Epithelial cell of esophagus (primary cell): ENCODE results near the gene TMC5.
A peak's percentile ranks its signal among the peaks of the same experiment; 100 is the strongest.

Experiments used
- DNase-seq: peaks from one replicate; pipeline ENCODE4 v3.0.0; 2010; ENCODE audit warnings: low read depth
- H3K4me3 ChIP-seq: 2 replicates; pipeline ENCODE4 v1.5.1; 2011; ENCODE audit warnings: mild to moderate bottlenecking, low read length, control low read depth
- CTCF ChIP-seq: IDR thresholded peaks from 2 replicates; pipeline ENCODE4 v1.5.1; 2011; ENCODE audit warnings: low read depth, mild to moderate bottlenecking, low read length, control low read depth, inconsistent platforms; ENCODE audit not compliant: insufficient read depth; ENCODE audit errors: missing control alignments

Gene TMC5

DNA sequence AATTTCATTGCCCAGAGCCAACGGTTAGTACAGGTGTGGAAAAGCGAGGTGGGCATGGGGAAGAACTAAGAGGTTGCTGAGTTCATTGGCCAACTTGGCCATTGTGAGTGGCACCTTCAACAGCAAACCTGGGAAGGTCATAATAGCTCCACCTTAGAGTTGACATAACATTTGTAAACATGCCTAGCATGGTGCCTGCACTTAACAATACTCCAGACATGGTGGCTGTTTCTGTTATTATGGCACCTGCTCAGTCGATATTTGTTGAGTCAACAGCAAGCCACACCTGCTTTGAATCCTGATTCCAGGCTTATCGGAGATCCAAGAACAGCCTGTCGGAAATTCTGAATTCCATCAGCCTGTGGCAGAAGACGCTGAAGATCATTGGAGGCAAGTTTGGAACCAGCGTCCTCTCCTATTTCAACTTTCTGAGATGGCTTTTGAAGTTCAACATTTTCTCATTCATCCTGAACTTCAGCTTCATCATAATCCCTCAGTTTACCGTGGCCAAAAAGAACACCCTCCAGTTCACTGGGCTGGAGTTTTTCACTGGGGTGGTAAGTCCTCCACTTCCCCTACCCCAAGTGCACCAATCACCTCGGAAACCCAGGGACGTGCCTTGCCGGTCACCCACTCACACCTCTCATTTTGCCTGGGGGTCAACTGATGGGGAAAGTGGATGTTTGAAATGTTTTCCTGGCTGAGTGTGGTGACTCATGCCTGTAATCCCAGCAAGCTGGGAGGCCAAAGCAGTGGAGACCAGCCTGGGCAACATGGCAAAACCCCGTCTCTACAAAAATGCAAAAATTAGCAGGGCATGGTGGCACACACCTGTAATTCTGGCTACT lies 46.0 kb downstream of the TMC5 start:
- no peak overlapping the region for H3K4me3 ChIP-seq
- DNase-seq = peak; percentile 29
- TF ChIP-seq CTCF = no peak

GRCh38 chr16:19468300-19468699 lies 50.6 kb downstream of the TMC5 start:
- no peak overlapping the region for H3K4me3 ChIP-seq
- TF ChIP-seq CTCF = no peak
- no peak for DNase-seq

DNA sequence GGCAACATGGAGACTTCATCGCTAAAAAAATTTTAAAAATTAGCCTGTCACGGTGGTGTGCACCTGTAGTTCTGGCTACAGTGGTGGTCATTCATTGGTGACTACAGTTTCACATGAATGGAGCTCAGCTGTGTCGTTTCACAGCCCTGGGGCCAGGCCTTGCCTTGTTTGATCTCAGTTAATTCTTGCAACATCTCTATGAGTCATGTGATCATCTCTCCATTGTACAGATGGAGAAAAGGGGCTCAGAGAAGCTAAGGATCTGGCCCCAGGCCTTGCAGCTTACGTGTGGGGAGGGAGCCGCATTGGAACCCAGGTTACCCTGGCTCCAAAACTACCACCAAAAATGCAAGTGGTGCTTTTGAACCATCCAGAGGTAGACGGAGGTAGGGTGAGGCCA lies 54.8 kb downstream of the TMC5 start:
- H3K4me3 ChIP-seq = no peak overlapping the region
- peak; percentile 14 for DNase-seq
- TF ChIP-seq CTCF = no peak

DNA sequence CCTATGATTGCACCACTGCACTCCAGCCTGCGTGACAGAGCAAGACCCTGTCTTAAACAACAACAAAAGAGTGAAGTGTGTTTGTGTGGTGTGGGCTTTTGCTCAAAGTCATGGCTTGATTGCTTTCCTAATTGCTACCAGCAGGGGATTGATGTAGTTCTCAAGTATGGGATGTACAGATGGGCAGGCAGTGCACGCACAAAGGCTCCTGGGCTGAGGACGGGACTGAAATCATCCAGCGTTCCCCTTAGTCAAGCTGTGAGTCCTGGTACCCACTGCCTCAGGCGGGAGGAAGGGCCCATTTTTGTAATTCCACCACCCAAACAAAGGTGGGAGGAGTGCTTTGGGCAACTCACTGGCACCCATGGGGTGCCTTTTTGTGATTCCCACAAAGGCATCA lies 56.9 kb downstream of the TMC5 start:
- H3K4me3 ChIP-seq = no peak overlapping the region
- TF ChIP-seq CTCF = no peak
- DNase-seq = no peak

DNA sequence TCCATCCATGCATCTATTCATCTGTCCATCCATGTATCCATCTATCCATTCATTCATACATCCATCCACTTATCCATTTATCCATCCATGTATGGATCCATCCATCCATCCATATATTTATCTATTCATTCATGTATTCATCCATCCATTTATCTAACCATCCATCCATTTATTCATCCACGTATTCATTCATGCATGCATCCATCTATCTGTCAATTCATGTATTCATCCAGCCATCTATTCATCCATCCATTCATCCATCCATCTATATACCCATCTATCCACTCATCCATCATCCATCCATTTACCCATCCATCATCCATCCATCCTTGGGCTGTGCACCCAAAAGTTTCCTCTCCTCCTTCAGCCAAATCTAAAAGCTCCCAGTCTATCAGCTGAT lies 60.8 kb downstream of the TMC5 start:
- DNase-seq = no peak
- H3K4me3 ChIP-seq = no peak overlapping the region
- TF ChIP-seq CTCF = no peak

GRCh38 chr16:19479302-19479721 lies 61.6 kb downstream of the TMC5 start:
- no peak overlapping the region for H3K4me3 ChIP-seq
- no peak for DNase-seq
- TF ChIP-seq CTCF = no peak

DNA sequence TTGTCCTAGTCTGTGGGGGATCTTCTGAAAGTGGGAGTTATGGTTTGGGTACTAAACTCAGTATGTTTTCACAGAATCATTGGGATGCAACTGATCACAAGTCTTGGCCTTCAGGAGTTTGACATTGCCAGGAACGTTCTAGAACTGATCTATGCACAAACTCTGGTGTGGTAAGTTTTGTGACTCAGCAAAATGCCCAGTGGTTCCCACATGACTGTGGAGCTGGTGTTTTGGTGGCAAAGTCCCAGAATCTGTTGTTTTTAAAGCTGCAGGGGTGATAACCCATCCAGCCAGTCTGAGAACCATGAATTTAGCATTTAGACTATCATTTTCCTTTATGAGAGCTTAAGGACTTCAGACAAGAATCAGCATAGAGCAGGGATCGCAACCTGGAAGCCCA lies 63.6 kb downstream of the TMC5 start:
- TF ChIP-seq CTCF = no peak
- no peak for DNase-seq
- no peak overlapping the region for H3K4me3 ChIP-seq
